GM04504 (cell line): ENCODE measurements around the gene CAPN14.

Experiments used
- DNase-seq: peaks from one replicate; pipeline ENCODE4 v3.0.0-alpha.2; 2012; ENCODE audit warnings: low read depth

Gene CAPN14

GRCh38 chr2:31243053-31243452 is 25.7 kb upstream of the CAPN14 start:
- no peak for DNase-seq

- no peak for DNase-seq
Observed at GRCh38 chr2:31241625-31242270, 24.4 kb upstream of the CAPN14 start.

- no peak for DNase-seq
Observed at GRCh38 chr2:31240381-31241365, 23.4 kb upstream of the CAPN14 start.

- DNase-seq: peak; percentile 72
Observed at GRCh38 chr2:31239593-31240177, 22.4 kb upstream of the CAPN14 start.

GRCh38 chr2:31238906-31239592 is 21.7 kb upstream of the CAPN14 start:
- no peak for DNase-seq

GRCh38 chr2:31238126-31238905 is 21.0 kb upstream of the CAPN14 start:
- no peak for DNase-seq

GRCh38 chr2:31237348-31238017 is 20.2 kb upstream of the CAPN14 start:
- DNase-seq: no peak

- DNase-seq: no peak
Observed at GRCh38 chr2:31236433-31237205, 19.3 kb upstream of the CAPN14 start.

GRCh38 chr2:31235504-31235902 is 18.2 kb upstream of the CAPN14 start:
- DNase-seq: peak; percentile 73

GRCh38 chr2:31234683-31235503 is 17.6 kb upstream of the CAPN14 start:
- DNase-seq: no peak

GRCh38 chr2:31233741-31234682 is 16.7 kb upstream of the CAPN14 start, which contains the start of gene EHD3:
Gene EHD3, plus strand, starts transcription at chr2:31234152. Its CDS starts 470 bp downstream, at chr2:31234622.
- peak; percentile 75 for DNase-seq

- no peak for DNase-seq
Observed at GRCh38 chr2:31233231-31233630, 15.9 kb upstream of the CAPN14 start.

- no peak for DNase-seq
Observed at GRCh38 chr2:31232586-31232985, 15.3 kb upstream of the CAPN14 start.

- DNase-seq: no peak
Observed at GRCh38 chr2:31231571-31232302, 14.4 kb upstream of the CAPN14 start.

- DNase-seq: no peak
Observed at GRCh38 chr2:31230751-31231150, 13.4 kb upstream of the CAPN14 start.

GRCh38 chr2:31228717-31229116 is 11.4 kb upstream of the CAPN14 start:
- DNase-seq: no peak

GRCh38 chr2:31227711-31228125 is 10.4 kb upstream of the CAPN14 start:
- DNase-seq: no peak
